Measurements from ENCODE around the gene SIRT2. TPM values are rescaled to one million over a fixed set of nuclear protein-coding genes. Genes with fewer than 3 reads are reported as not detected.
A peak's percentile ranks its signal among the peaks of the same experiment; 100 is the strongest.
"Not testable (repeated sequence)": the region's sequence is repeated elsewhere in the genome, so short reads cannot be mapped to it uniquely, and the experiment has no call there.

Gene SIRT2
- total and polyA plus RNA-seq, 11 donors = 51.0 to 158 (median 62.4) TPM

- ATAC-seq (no peak), DNase-seq (no peak)
- Histone ChIP-seq H3K27me3 (no peaks in the 10 kb centered on the region), H3K4me1 (peaks cover 5 to 42% (median 15%) of the 10 kb centered on the region in 12 donors), H3K27ac (no peak overlapping the region), H3K9me3 (no peaks in the 10 kb centered on the region), H3K36me3 (no peaks in the 10 kb centered on the region), H3K4me3 (no peak overlapping the region)
- 93 to 95% (median 94%) methylated on average over 6 of the region's 6 CpGs for WGBS, 4 donors
- intact Hi-C loops (cut with DNase I) = no loop called here
- TF ChIP-seq CTCF (IDR thresholded peaks at IDR 0.05) (no peak), POLR2A (IDR thresholded peaks at IDR 0.05) (no peak)
Observed at GRCh38 chr19:38868551-38868950, 30.9 kb downstream of the SIRT2 start.

GRCh38 chr19:38867171-38867780 is 32.1 kb downstream of the SIRT2 start:
- DNase-seq (no peak), ATAC-seq (no peak)
- no peaks in the 10 kb centered on the region for H3K9me3 ChIP-seq
- no peaks in the 10 kb centered on the region for H3K27me3 ChIP-seq
- WGBS, 4 donors = 85 to 86% (median 85%) methylated on average over 10 of the region's 10 CpGs
- no peaks in the 10 kb centered on the region for H3K36me3 ChIP-seq
- TF ChIP-seq POLR2A (IDR thresholded peaks at IDR 0.05) = no peak
- no peak for TF ChIP-seq CTCF (IDR thresholded peaks at IDR 0.05)
- intact Hi-C loops (cut with DNase I) = no loop called here
- no peak overlapping the region for H3K27ac ChIP-seq
- H3K4me1 ChIP-seq = peaks cover 5 to 55% (median 24%) of the 10 kb centered on the region in 12 donors
- H3K4me3 ChIP-seq = no peak overlapping the region

- TF ChIP-seq CTCF (IDR thresholded peaks at IDR 0.05) (no peak), POLR2A (IDR thresholded peaks at IDR 0.05) (no peak)
- H3K36me3 ChIP-seq = no peaks in the 10 kb centered on the region
- H3K9me3 ChIP-seq = no peaks in the 10 kb centered on the region
- no peak overlapping the region for H3K4me3 ChIP-seq
- H3K4me1 ChIP-seq = peaks cover 0 to 46% (median 15%) of the 10 kb centered on the region in 12 donors
- intact Hi-C loops (cut with DNase I) = no loop called here
- WGBS, 4 donors = 47 to 58% (median 51%) methylated on average over 10 of the region's 10 CpGs
- peak overlapping the region; percentile 7 to 76 (median 57) for H3K27ac ChIP-seq
- ATAC-seq (peak; percentile 82 to 95 (median 86)), DNase-seq (peak in 3 of 5 donors; percentile 30 to 58 (median 47))
- no peaks in the 10 kb centered on the region for H3K27me3 ChIP-seq
Observed at GRCh38 chr19:38862321-38863059, 36.9 kb downstream of the SIRT2 start.

- ATAC-seq (no peak), DNase-seq (no peak)
- no peak overlapping the region for H3K4me3 ChIP-seq
- WGBS, 4 donors = 93 to 97% (median 95%) methylated on average over 3 of the region's 3 CpGs
- TF ChIP-seq POLR2A (IDR thresholded peaks at IDR 0.05) (no peak), CTCF (IDR thresholded peaks at IDR 0.05) (no peak)
- peaks cover 0 to 53% (median 15%) of the 10 kb centered on the region in 12 donors for H3K4me1 ChIP-seq
- intact Hi-C loops (cut with DNase I) = no loop called here
- H3K27me3 ChIP-seq = no peaks in the 10 kb centered on the region
- no peaks in the 10 kb centered on the region for H3K36me3 ChIP-seq
- peak overlapping the region in 1 of 12 donors; percentile 50 for H3K27ac ChIP-seq
- H3K9me3 ChIP-seq = no peaks in the 10 kb centered on the region
Observed at GRCh38 chr19:38861368-38861767, 38.0 kb downstream of the SIRT2 start.

- H3K4me1 ChIP-seq = peaks cover 0 to 42% (median 15%) of the 10 kb centered on the region in 12 donors
- ATAC-seq; H3K4me3 ChIP-seq; H3K36me3 ChIP-seq; H3K27ac ChIP-seq; DNase-seq; H3K27me3 ChIP-seq; intact Hi-C loops (cut with DNase I); H3K9me3 ChIP-seq: not testable (repeated sequence)
- WGBS, 4 donors = 64 to 74% (median 71%) methylated on average over 19 to 21 of the region's 21 CpGs
Observed at GRCh38 chr19:38859631-38860204, 39.7 kb downstream of the SIRT2 start.
